WTC11 (cell line): Measurements from ENCODE around the gene WFDC2. TPM values are rescaled to one million over a fixed set of nuclear protein-coding genes. Genes with fewer than 3 reads are reported as not detected.

Experiments
- ATAC-seq: fragments of 200-7000 bp; cut with Tn5 transposase; 2 replicates; pipeline ENCODE4 v1.10.0; 2021; ENCODE audit warnings: mild to moderate bottlenecking, moderate library complexity
- Bru-seq: library from RNA; stranded (reverse); fragments of 400-500 nt; gene quantifications from one replicate; lab custom pipeline; 2021; lab: Mats Ljungman, UMichigan
- CTCF ChIA-PET: fragments of 300-600 bp; sonication (Branson Sonifier 250); formaldehyde crosslinking; loops from one replicate; lab custom pipeline; 2021; ENCODE audit warnings: antibody characterized with exemption; lab: Charles Lee
- POLR2A ChIA-PET: fragments of 350-600 bp; sonication (Branson Sonifier 250); formaldehyde crosslinking; loops from one replicate; lab custom pipeline; 2021; ENCODE audit warnings: antibody characterized with exemption; lab: Charles Lee
- DNase-seq: peaks from one replicate; pipeline ENCODE4 v3.0.0; 2021; ENCODE audit warnings: low spot score
- H3K27ac Mint-ChIP-seq: 2 replicates; pipeline ENCODE4 v1.8.0; 2021; ENCODE audit warnings: mixed read lengths
- H3K27me3 Mint-ChIP-seq: 2 replicates; pipeline ENCODE4 v1.8.0; 2021; ENCODE audit warnings: low read depth, mild to moderate bottlenecking, moderate library complexity, mixed read lengths
- H3K36me3 Mint-ChIP-seq: 2 replicates; pipeline ENCODE4 v1.8.0; 2021; ENCODE audit warnings: mixed read lengths
- H3K4me1 Mint-ChIP-seq: 2 replicates; pipeline ENCODE4 v1.8.0; 2022; ENCODE audit warnings: mixed read lengths
- H3K4me3 Mint-ChIP-seq: 2 replicates; pipeline ENCODE4 v1.8.0; 2021; ENCODE audit warnings: mild to moderate bottlenecking, moderate library complexity, mixed read lengths
- H3K9me3 Mint-ChIP-seq: 2 replicates; pipeline ENCODE4 v1.8.0; 2021; ENCODE audit warnings: mixed read lengths
- AR ChIP-seq: fragments of 250-450 bp; sonication (Bioruptor Pico); IDR thresholded peaks from 2 replicates; pipeline ENCODE4 v1.9.0; 2021; ENCODE audit warnings: mild to moderate bottlenecking
- E2F1 ChIP-seq: sonication (generic); formaldehyde crosslinking; IDR thresholded peaks from 2 replicates; pipeline ENCODE4 v1.8.0; 2022; ENCODE audit warnings: mild to moderate bottlenecking, missing genetic modification reagents
- E2F5 ChIP-seq: sonication (generic); formaldehyde crosslinking; IDR thresholded peaks from 2 replicates; pipeline ENCODE4 v1.8.1; 2022; ENCODE audit warnings: mild to moderate bottlenecking, moderate library complexity, missing genetic modification reagents
- JAZF1 ChIP-seq: fragments of 250-450 bp; sonication (Bioruptor Pico); IDR thresholded peaks from 2 replicates; pipeline ENCODE4 v1.9.0; 2021; ENCODE audit warnings: moderate library complexity, mild to moderate bottlenecking, inconsistent platforms
- KAT7 ChIP-seq: sonication (generic); formaldehyde crosslinking; IDR thresholded peaks from 2 replicates; pipeline ENCODE4 v1.8.1; 2023; ENCODE audit warnings: missing genetic modification reagents, mild to moderate bottlenecking, borderline replicate concordance
- MXD4 ChIP-seq: fragments of 250-450 bp; sonication (Bioruptor Pico); IDR thresholded peaks from 2 replicates; pipeline ENCODE4 v1.8.0; 2021; ENCODE audit warnings: mild to moderate bottlenecking, moderate library complexity, borderline replicate concordance
- NFATC4 ChIP-seq: fragments of 250-450 bp; sonication (Bioruptor Pico); IDR thresholded peaks from 2 replicates; pipeline ENCODE4 v1.9.0; 2021; ENCODE audit warnings: mild to moderate bottlenecking
- NFE2L1 ChIP-seq: sonication (generic); formaldehyde crosslinking; IDR thresholded peaks from 2 replicates; pipeline ENCODE4 v1.8.1; 2023; ENCODE audit warnings: missing genetic modification reagents
- OVOL2 ChIP-seq: fragments of 250-450 bp; sonication (Bioruptor Pico); IDR thresholded peaks from 2 replicates; pipeline ENCODE4 v1.9.0; 2021; ENCODE audit warnings: mild to moderate bottlenecking, borderline replicate concordance
- PRDM15 ChIP-seq: sonication (generic); formaldehyde crosslinking; IDR thresholded peaks from 2 replicates; pipeline ENCODE4 v1.8.0; 2022; ENCODE audit warnings: missing genetic modification reagents
- SMAD3 ChIP-seq: sonication (generic); formaldehyde crosslinking; IDR thresholded peaks from 2 replicates; pipeline ENCODE4 v1.8.0; 2022; ENCODE audit warnings: missing genetic modification reagents, mild to moderate bottlenecking, borderline replicate concordance
- TP53 ChIP-seq: sonication (generic); formaldehyde crosslinking; IDR thresholded peaks from 2 replicates; pipeline ENCODE4 v1.8.1; 2023; ENCODE audit warnings: mild to moderate bottlenecking, missing genetic modification reagents
- long read RNA-seq, 3 experiments: library from RNA in 1 of 3; library from capped mRNA in 1 of 3; library from polyadenylated mRNA in 1 of 3; unstranded in 2 of 3; stranded (forward) in 1 of 3; transcript quantifications; one replicate each; pipeline ENCODE4 v2.0.0, GENCODE V29; 2021
- total RNA-seq: library from RNA; stranded (reverse); gene quantifications from 3 replicates; pipeline ENCODE4 v1.2.3, GENCODE V29; 2021
- TF ChIP-seq, protein P1 (sequence below): sonication (generic); formaldehyde crosslinking; conservative IDR thresholded peaks from 2 replicates; pipeline ENCODE4 v1.8.1; 2023; ENCODE audit warnings: mild to moderate bottlenecking, low read depth, missing genetic modification reagents, moderate library complexity
- TF ChIP-seq, protein P2 (sequence below): sonication (generic); formaldehyde crosslinking; IDR thresholded peaks from 2 replicates; pipeline ENCODE4 v1.8.1; 2023; ENCODE audit warnings: mild to moderate bottlenecking, missing genetic modification reagents, borderline replicate concordance

WFDC2 gene, protein sequence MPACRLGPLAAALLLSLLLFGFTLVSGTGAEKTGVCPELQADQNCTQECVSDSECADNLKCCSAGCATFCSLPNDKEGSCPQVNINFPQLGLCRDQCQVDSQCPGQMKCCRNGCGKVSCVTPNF
- total RNA-seq (76.4 to 114 TPM (median 99.4 TPM) in 3 replicates), Bru-seq, nascent RNA (percentile 79 among the genes with signal in this experiment)
- long read RNA-seq, experiment 1, transcript WFDC2-203 (2 exons, 818 nt) = minor isoform, 9 of 28 reads
- long read RNA-seq, experiment 1, transcript WFDC2-204 (4 exons, 614 nt) = major isoform, 16 of 28 reads
- long read RNA-seq, experiment 1, partial matches to known transcripts = 1 of 28 reads
- long read RNA-seq, experiment 1, other reads (novel, unspliced or antisense) = 0 of 28 reads
- long read RNA-seq, experiment 2, transcript WFDC2-204 (4 exons, 614 nt) = major isoform, 140 of 173 reads
- long read RNA-seq, experiment 2, partial matches to known transcripts = 14 of 173 reads
- long read RNA-seq, experiment 2, other reads (novel, unspliced or antisense) = 11 of 173 reads
- long read RNA-seq, experiment 3, transcript WFDC2-204 (4 exons, 614 nt) = major isoform, 8 of 29 reads
- long read RNA-seq, experiment 3, partial matches to known transcripts = 15 of 29 reads
- long read RNA-seq, experiment 3, other reads (novel, unspliced or antisense) = 2 of 29 reads

DNA sequence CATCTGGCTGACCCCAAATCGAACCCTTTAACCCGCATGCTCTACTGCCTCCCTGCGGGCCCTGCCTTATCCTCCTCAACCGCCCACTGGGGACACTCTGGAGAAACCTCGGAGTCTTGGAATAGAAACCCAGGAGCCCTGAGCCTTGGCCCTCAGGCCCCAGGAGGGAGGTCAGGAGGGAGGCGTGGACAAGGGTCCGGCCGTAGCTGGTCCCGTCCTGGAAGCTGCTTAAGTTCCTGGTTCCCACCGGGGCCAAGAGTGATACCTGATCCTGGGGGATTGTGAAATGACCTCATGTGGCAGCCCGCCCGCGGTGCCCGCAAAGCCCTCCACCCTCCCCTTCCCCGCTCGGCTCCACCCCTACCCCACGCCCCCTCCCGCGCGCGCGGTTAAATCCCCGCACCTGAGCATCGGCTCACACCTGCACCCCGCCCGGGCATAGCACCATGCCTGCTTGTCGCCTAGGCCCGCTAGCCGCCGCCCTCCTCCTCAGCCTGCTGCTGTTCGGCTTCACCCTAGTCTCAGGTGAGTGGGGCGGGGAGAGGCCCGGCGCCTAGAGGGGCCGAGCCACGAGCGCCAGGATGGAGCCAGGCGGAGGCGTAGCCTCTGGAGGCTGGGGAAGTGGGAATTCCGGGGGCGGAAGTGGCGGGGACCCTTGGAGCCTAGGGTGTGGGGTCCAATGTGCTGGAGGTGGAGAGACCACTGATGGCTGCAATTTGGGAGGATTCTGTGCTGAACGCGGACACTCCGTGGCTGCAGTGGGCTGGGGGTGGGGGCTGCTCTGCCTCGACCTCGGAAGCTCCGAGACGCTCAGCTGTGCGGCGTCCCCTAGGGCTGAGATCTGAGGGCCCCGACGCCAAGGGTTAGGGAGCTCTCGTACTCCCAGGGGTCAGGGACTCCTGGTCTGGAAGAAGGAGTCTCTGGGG lies at the start of gene WFDC2:
WFDC2 (plus strand) TSS at position 418 of the 926 bp plus-strand sequence; CDS start at position 447, 29 bp downstream.
- CTCF ChIA-PET = interaction anchor here (0.5 to 2.8 kb wide), 19 partner anchors 10 to 314 kb away, joined by 3 to 23 read pairs (median 8); partner anchors contain the start of gene SYS1
- DNase-seq (peak; percentile 68), ATAC-seq (peak; percentile 54)
- Mint-ChIP-seq H3K36me3 (peaks cover 23% of the 10 kb centered on the region), H3K4me3 (peak within 1 kb of the TSS; percentile 77), H3K27ac (no peak within 1 kb of the TSS), H3K9me3 (no peaks in the 10 kb centered on the region), H3K4me1 (peaks cover 46% of the 10 kb centered on the region), H3K27me3 (peaks cover 7% of the 10 kb centered on the region)
- peak; percentile 14; the same call in 1 of the 2 replicates for TF ChIP-seq E2F1
- TF ChIP-seq JAZF1 = no peak
- POLR2A ChIA-PET = interaction anchor here (0.6 to 1.6 kb wide), 3 partner anchors 11 to 910 kb away, joined by 3 to 4 read pairs (median 4); no protein-coding TSS in a partner anchor

- H3K9me3 Mint-ChIP-seq = no peaks in the 10 kb centered on the region
- ATAC-seq (no peak), DNase-seq (no peak)
- H3K36me3 Mint-ChIP-seq = peaks cover 45% of the 10 kb centered on the region
- no peaks in the 10 kb centered on the region for H3K27me3 Mint-ChIP-seq
- peaks cover 10% of the 10 kb centered on the region for H3K4me1 Mint-ChIP-seq
- H3K4me3 Mint-ChIP-seq = no peak overlapping the region
- CTCF ChIA-PET = interaction anchor here (1.0 kb wide), 1 partner anchor 47 kb away, joined by 3 read pairs; no protein-coding TSS in a partner anchor
- POLR2A ChIA-PET = no interaction called here
- TF ChIP-seq NFE2L1 (CRISPR knock-in tag) (no peak), AR (no peak), KAT7 (CRISPR knock-in tag) (no peak), MXD4 (no peak), OVOL2 (CRISPR knock-in tag) (no peak), PRDM15 (no peak), SMAD3 (CRISPR knock-in tag) (no peak), NFATC4 (CRISPR knock-in tag) (no peak), E2F5 (CRISPR knock-in tag) (no peak), TP53 (no peak)
- TF ChIP-seq, protein P1, sequence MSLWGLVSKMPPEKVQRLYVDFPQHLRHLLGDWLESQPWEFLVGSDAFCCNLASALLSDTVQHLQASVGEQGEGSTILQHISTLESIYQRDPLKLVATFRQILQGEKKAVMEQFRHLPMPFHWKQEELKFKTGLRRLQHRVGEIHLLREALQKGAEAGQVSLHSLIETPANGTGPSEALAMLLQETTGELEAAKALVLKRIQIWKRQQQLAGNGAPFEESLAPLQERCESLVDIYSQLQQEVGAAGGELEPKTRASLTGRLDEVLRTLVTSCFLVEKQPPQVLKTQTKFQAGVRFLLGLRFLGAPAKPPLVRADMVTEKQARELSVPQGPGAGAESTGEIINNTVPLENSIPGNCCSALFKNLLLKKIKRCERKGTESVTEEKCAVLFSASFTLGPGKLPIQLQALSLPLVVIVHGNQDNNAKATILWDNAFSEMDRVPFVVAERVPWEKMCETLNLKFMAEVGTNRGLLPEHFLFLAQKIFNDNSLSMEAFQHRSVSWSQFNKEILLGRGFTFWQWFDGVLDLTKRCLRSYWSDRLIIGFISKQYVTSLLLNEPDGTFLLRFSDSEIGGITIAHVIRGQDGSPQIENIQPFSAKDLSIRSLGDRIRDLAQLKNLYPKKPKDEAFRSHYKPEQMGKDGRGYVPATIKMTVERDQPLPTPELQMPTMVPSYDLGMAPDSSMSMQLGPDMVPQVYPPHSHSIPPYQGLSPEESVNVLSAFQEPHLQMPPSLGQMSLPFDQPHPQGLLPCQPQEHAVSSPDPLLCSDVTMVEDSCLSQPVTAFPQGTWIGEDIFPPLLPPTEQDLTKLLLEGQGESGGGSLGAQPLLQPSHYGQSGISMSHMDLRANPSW (CRISPR knock-in tag) = no peak
- TF ChIP-seq, protein P2, sequence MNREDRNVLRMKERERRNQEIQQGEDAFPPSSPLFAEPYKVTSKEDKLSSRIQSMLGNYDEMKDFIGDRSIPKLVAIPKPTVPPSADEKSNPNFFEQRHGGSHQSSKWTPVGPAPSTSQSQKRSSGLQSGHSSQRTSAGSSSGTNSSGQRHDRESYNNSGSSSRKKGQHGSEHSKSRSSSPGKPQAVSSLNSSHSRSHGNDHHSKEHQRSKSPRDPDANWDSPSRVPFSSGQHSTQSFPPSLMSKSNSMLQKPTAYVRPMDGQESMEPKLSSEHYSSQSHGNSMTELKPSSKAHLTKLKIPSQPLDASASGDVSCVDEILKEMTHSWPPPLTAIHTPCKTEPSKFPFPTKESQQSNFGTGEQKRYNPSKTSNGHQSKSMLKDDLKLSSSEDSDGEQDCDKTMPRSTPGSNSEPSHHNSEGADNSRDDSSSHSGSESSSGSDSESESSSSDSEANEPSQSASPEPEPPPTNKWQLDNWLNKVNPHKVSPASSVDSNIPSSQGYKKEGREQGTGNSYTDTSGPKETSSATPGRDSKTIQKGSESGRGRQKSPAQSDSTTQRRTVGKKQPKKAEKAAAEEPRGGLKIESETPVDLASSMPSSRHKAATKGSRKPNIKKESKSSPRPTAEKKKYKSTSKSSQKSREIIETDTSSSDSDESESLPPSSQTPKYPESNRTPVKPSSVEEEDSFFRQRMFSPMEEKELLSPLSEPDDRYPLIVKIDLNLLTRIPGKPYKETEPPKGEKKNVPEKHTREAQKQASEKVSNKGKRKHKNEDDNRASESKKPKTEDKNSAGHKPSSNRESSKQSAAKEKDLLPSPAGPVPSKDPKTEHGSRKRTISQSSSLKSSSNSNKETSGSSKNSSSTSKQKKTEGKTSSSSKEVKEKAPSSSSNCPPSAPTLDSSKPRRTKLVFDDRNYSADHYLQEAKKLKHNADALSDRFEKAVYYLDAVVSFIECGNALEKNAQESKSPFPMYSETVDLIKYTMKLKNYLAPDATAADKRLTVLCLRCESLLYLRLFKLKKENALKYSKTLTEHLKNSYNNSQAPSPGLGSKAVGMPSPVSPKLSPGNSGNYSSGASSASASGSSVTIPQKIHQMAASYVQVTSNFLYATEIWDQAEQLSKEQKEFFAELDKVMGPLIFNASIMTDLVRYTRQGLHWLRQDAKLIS = no peak
- H3K27ac Mint-ChIP-seq = no peak overlapping the region
These were observed 49.4 kb upstream of the WFDC2 start for GRCh38 chr20:45420125-45420524.
